NAMALWA (cell line): ENCODE data around the gene KRT12.

ENCODE experiments used
- DNase-seq: peaks from one replicate; pipeline ENCODE4 v3.0.0-alpha.2; 2015; ENCODE audit warnings: low spot score

Gene KRT12

DNA sequence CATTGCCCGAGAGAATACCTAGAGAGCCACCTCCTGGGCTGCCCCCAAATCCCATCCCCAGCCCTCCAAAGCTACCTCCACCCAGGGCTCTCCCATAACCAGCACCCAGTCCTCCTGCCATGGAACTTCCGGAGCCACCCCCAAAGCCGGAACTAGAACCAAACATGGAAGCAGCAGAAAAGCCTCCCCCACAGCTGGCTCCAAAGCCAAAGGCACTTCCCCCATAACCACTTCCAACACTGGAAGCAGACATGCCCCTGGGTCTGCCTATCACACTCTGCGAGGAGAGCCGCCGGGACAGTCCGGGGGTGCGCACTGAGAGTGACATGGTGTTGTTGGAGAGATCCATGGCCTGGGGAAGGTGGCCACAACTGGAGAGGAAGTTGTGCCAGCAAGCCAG lies at the start of gene KRT12:
Gene KRT12, minus strand, starts transcription at position 386 of the 400 bp plus-strand sequence. Its CDS starts 37 bp downstream, at position 349.
- no peak for DNase-seq

DNA sequence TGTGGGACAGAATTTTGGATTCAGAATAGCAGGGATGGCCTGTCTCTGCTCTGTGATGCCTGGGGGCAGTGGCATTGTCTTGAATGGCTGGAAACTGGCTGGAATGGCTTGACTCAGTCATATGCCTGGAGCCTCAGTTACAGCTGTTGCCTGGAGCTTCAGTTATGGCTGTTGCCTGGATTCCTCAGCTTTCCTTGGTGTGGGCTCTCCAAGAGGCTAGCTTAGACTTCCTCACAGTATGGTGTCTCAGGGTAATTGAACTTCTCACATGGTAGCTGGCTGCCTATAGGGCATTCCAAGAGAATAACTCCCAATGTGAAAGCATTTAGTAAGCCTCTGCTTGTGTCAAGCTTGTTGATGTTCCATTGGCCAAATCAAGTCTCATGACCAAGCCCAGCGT lies 49.3 kb upstream of the KRT12 start:
- no peak for DNase-seq

DNA sequence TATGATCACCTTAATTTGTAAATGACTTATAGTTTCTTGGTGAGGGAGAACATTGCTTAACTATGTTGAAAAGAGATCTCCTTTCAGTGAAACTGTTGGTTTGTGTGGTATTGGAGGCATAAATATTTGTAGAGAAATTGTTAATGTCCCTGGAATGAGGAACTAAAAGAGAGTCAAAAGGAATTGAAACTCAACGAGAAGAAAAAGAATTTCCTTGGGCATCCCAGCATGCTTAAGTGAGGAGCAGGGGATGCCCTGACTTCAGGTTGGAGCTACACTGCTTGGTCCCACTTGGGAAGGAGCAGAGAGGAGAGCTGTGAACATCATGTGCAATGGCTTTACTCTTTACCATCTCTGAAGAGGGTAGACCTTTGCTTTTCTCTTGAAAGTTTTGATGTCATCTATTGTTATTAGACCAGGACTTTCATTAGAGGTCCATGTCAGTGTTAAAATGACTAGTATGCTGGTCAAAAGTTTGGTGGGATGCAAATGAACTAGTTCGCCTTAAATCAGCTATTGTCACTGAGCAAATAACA lies 48.8 kb upstream of the KRT12 start:
- no peak for DNase-seq

DNA sequence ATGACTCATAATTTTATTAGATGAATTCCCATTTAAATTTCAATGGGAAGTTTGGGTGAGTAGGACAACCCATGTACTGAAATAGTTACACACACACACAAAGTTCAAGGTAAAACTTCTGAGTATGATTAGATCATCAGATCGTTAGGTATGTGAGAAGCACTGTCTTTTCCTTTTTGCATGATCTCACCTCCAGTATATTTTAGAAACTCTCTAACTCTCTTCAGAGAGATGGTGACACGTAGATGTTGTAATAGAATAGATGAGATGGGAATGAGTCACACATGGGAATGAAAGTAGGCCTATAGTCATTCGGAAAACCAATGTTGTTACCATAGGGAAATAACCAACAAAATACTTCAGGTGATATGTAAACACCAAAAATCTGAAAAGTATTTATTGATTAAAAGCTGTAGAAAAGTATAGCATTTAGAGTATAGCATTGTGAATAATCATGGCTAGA lies 48.2 kb upstream of the KRT12 start:
- no peak for DNase-seq

DNA sequence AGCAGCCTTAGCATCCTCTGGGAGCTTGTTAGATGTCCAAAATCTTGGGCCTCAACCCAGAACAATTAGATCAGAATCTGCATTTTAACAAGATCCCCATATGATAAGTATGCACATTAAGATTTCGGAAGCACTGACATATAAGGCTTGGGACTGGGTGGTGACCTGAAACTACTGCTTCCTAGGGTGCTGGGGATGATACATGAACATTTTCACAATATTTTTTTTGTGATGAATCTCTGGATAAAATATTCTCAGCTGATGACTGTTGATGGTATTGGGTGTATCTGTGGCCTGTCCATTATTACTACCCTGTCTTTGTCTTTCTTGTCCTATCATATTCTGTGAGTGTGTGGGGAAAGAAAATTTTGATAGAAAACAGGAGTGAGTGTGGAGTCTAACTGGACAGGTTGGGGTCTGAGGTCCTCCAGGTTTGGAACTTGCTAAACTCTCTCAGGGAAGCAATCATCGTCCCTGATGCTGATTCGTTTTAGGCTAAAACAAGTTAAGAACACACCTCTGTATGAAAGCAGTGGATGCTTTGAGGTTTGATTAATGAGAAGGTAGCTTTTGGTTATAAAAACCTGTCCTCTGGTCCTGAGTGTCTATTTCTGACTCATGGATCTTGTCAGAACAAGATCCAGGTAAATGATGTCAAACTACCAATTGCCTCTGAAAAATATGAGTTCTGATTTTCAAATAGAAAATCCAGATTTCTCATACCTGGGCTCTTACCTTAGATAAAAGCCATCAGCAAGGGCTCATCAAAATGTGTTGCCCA lies 47.2 kb upstream of the KRT12 start:
- DNase-seq = no peak

DNA sequence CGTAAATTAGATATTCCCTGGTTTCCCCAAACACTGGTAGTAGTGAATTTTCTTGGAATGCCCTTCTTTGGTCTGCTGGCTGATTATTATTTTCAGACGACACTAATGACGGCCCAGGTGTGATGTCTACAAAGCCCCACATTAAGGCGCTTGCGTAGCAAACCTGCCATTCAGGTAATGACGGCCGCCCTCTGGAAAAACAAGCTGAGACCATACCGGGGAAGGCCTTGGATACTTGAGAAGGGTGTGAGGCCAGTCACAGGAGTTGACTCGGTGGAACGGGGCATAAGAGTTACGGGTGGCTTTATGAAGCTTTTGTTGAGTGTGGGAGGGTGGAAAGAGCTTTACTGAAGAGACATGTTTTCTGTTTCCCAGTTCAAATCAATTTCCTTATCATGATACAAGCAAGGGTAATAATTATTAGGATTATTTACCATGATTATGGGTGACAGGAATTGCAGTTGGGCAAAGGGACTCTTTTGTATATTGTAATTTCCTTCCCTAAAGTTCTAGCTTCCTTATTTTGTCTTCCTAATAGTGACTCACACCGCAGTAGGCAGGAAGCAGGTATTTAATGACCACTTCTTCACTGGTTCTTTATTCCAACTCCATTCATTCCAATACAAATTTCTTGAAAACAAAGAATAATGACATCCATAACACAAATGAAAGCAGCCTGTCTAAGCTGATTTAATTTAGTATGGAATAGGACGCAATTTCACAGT lies 45.6 kb upstream of the KRT12 start:
- no peak for DNase-seq

DNA sequence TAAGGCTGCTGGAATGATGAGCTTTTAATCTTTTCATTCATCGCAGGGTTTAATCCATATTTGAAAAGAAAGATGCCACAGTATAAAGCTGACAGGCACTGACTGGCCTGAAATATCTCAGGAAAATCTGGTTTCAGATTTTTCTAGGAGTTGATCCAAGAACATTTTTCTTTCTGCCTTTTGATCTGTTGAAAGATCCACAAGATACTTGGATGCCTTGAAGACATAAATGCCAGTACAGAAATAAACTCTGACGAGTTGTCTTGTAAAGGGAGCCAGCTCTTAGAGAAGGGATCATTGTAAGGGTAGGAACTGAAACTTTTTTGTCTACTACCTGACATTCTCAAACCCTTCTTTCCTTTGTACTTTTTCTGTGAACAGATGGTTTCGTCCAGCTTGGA lies 43.4 kb upstream of the KRT12 start:
- DNase-seq = no peak

DNA sequence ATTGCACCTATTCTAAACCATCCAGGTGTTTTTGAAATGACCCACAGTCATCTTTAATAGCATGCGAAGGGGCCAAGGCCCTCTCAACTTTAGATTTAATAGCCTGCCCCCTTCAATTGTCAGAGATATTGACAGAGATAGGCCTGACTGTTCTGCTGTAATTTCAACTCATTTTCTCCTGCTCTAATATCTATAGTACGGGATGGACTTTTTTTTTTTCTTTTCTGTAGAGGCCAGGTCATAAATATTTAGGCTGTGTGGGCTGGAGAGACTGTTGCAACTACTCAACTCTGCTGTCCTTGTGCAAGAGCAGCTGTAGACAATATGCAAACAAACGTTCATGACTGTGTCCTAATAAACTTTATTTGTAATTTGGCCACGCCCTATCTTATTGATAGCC lies 42.7 kb upstream of the KRT12 start:
- DNase-seq = no peak

DNA sequence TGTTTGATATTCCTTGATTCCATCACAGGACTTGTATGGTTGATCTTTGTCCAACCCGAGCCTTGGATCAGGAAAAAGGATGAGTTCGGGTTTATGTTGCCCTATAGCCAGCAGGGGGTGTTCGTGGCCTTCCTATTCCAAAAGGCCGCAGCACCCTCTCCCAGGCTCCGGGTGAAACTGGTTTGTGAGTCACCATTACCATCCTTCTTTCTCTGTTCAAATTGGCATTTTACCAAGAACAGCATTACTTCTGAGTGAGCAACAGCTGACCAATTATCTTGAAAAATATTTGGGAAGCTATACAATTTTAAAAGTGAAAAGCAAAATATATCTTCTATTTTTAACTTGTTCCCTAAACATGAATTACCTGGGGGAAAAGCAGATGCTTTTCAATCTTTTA lies 42.3 kb upstream of the KRT12 start:
- peak; percentile 60 for DNase-seq

DNA sequence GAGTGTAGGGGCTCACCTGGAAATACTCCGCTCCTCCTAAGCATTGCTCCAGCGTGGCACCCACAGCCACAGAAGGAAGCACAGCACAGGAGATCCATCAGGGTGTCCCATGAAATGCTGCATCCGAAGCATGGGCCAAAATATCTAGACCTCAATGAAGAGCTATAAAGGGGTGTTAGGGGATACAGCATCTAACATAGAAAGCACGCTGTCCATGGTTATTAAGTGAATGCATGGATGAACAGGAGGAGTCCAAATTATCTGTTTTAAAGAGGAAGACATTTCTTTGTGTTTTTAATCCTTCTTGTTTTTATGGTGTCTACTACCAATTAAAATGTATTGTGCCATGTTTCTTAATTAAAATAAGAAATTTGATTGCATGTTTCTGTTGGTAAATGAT lies 39.6 kb upstream of the KRT12 start:
- DNase-seq = no peak

DNA sequence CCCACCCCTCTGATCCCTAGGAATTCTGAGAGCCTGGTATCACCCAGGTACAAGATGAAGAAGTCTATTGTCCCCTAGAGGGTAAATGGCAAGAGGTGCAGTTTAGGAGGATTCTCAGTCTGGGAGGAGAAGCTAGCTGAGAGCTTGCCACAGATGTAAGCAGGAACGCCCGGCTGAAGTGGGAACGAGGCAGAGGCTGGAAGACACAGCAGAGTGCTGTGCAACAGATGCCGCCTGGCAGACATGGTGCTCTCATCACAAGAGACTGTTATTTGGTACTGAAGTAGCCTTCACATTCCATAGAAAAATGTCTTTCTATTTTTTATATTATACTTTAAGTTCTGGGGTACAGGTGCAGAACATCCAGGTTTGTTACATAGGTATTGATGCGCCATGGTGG lies 38.3 kb upstream of the KRT12 start:
- no peak for DNase-seq

DNA sequence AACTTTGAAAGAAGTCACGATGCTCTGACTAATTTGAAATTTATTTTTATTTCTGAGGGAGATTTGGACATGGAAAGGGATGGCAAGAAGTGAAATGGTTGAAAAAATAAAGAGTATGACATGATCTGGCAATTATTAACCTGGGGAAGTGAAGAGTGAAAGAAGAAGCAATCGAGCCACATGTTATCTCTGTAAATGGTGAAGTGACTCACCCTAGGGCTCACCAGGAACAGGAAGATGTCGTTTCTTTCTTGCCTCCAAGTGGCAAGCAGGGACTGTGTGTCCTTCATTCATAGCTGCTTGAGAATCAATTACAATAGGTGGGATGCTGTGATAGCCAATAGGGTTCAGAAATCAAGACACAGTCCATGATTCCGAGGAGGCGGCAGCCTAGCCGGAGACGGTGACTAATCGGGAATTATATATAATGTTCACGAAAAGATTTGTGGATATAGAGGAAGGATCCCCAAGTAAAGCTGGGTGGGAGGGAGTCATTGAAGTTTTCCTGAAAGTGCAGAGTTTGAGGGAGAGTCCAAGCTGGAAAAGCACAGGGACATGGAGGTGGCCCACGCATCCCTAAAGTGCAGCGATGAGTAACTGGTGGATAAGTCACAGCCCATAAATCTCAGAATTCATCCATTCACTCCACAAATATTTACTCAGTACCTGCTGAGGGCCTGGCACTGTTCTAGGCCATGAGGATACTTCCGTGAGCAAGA lies 36.3 kb upstream of the KRT12 start:
- DNase-seq = no peak

DNA sequence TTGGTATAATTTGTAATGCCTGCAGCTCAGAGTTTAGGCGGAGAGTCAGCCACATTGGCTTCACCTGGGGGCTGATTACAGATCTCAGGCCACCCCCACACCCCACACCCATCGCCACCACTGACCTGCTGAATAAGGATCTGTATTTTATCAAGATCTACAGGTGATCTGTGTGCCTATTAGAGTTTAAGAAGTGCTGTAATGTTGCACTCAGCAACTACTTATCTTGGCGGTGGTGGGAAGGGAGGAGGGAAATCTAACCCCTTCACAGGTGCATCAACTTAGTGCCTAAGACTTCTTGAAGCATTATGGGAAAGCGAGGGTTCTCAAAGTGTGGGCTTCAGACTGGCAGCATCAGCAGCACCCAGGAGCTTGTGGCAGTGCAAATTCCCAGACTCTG lies 35.5 kb upstream of the KRT12 start:
- DNase-seq = no peak

DNA sequence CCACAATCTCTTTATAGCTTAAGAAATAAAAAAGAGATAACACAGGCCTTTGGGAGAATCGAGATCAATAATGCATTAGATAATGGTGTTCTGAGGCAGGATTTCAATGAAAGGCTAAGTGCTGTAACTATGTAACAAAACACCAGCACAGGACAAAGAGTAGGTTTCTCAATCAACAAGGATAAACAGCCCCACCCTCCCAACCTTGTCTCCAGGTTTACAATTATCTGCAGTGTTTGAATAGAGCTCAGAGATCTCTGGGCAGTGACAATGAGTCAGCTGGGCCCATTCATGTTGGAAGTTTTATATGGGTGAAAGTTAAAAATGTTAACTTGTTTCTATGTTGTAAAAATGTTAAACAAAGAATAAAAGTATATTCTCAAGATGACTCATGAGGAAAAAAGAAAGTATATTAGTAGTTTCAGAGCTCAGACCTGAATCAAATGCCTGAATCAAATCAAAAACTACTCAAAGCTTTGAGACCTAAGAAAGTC lies 35.0 kb upstream of the KRT12 start:
- no peak for DNase-seq

DNA sequence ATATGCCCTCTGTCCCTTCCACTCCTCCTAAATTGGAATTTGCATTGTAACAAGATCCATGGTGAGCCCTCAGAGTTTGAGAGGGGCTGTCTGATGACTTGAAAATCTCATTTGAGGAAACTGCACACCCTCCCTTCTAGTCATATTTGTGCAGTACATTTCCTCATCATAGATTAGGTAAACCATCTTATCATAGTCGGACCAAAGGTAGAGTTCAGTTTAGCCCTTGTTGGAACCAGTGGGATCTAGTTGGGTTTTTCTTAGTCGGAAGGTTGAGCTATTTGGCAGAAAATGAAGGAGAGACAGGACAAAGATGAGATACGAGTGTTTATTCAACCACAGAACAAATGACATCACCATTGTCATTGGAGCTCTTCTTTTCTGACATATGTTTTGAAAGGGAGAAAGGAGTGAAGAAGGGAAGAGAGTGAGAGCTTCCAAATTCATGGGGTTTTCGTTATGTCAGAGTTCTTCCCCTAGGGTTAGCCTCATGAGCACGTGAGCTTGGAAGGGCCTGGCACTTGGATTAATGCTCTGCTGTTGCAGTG lies 33.9 kb upstream of the KRT12 start:
- no peak for DNase-seq

DNA sequence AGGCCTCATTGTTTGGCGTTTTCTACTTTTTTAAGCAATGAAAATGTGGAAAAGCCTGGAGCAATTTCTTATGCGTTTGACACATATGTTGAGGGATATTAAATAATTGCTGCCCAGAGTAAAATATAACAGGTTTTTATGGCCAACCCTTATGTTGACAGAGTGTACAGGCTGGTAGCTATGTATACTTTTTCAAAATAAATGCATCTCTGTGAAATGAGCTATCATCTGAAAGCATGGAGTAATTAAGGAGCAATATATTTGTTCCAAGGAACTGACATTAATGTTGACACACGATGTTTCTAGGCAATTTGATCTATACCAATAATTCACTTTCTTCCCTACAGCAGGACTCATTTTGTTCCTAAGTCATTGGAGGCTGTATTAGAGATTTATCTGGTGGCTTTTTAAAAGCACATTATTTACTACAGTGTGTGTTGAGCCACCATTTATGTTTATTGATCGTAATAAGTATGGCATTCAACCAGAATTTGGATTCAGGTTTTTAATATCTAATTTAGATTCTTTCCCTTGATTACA lies 30.0 kb upstream of the KRT12 start:
- DNase-seq = no peak

DNA sequence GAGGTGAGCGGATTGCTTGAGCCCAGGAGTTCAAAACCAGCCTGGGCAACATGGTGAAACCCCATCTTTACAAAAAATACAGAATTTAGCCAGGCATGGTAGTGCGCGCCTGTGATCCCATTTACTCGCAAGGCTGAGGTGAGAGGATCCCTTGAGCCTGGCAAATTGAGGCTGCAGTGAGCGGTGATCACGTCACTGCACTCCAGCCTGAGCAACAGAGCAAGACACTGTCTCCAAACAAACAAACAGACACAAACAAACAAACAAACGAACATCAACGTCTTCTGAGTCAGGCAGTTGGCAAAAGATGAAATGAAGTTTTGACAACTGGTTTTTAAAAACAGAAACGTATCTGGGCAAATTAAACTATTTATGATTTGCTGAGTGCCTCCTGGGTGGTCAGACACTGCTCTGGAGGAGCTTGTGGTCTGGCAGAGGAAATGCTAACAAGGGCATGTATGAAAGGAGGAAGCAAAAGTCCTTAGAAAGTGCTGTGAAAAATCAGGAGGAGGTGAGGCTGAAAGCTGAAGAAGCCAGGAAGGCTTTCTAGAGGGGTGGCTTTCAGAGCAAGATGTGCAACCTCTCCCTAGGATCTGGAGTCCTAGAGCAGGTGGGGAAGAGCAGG lies 28.2 kb upstream of the KRT12 start:
- no peak for DNase-seq

DNA sequence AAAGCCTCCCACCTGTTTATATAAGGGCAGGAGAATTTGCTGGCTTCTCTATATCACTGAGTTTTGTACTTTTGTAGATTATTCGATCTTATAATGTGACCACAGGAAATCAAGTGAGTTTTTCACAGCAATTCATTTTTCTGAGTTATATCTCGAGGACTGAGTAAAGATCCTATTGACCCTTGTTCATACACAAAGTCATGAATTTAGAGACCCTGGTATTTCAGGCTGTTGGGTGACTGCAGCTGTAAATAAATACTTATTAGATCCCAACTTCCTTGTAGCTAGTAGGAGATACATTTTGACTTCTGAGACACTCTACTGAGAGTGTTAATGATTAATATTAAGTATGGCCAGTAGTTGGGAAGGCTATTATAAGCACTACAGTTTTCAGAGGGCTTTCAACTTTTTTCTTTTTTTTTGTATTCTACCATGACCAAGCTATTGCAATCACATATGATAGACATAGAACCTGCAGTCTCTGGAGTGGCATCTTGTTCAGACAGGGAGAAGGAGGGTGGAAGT lies 21.2 kb upstream of the KRT12 start:
- no peak for DNase-seq

DNA sequence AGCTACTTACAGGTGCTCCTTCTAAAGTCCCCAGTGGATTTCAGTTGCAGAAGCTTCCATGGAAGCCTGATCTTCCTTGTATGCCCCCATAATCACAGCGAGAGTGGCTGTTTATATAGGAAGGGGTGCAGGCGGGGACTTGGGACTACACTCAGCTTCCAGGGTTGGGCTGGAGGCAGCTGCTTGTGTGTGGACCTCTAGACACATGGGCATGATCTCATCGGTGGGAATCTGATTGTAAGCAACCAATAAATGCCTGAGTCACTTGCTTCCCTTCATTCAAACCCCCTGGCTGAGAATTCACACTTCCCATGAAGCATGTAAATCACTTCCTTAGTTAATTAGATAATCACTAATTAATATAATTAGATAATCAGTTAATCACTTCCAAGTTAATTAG lies 19.1 kb upstream of the KRT12 start:
- DNase-seq = no peak

DNA sequence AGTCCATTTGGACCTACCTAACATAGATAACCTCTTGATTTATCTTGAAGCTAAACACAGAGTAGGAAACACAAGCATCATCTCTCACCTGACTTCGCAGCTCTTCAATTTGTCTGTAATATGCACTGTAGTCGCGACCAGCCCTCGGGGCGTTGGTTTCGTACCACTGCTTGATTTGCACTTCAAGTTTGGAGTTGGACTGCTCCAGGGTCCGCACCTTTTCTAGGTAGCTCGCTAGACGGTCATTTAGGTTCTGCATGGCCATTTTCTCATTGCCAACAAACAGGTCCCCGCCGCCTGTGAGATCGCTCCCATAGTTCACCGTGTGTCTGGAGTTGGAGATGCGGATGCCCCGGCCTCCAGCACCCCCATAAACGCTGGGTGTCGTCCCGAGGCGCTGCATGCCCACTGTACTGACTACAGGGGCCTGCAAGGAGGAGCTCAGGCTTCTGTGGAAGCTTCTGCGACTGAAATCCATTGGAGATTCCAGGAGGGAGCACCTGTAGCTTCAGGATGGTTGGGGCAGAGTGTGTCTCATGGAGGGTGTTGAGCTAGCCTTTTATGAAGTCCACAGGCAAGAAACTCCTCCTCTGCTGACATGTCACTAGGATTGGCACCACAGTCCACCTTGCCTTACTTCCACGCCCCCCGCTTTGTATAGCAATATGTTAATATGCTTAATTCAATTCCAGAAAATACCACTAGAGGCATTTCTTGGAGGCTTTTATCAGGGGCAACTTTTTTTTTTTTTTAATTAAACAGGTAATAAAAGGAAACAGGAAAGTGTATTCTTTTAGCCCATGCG lies 17.9 kb upstream of the KRT12 start, which contains the start of gene KRT20:
Gene KRT20, minus strand, starts transcription at position 535 of the 805 bp plus-strand sequence. Its CDS starts 57 bp downstream, at position 478.
- DNase-seq = peak; percentile 41
